HG02610 (cell line): ENCODE data around the gene ADCY3.
A peak's percentile ranks its signal among the peaks of the same experiment; 100 is the strongest.

ENCODE experiments used
- ATAC-seq: cut with Tn5 transposase; IDR thresholded peaks from one replicate; pipeline ENCODE4 v1.9.1; 2021; ENCODE audit warnings: mild to moderate bottlenecking, moderate library complexity; ENCODE audit not compliant: unreplicated experiment

The ADCY3 gene

DNA sequence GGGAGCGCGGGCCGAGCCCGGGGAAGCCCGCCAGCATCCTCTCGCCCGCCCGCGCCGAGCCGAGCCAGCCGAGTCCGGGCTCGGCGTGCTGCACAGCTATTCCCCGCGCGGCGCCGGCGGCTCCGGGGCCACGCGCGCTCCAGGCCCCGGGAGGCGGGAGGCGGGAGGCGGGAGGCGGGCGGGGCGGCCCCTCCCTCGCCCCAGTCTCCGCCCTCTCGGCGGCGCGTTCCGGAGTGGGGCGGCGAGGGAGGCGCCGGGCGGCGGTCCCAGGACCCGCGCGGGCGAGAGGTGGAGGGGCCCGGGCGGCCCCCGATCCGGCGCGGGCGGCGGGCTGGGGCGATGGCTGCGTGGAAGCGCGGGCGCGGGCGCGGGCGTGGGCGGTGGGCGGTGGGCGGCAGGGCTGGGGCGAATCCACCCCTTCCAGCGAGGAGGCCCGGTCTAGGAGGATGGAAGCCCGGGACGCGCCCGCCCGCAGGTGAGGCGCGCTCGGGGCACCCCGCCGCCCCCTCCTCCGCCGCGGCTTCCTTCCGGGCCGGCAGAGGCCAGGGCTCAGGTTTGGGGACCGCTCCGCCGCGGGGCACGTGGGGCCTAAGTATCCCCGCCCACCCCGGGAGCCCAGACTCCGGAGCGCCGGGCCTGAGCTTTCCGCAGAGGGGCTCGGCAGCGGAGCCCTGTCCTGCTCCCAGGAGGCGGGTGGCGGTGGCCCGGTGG lies at the start of gene ADCY3:
TSS of gene ADCY3 (minus strand) at position 140 of the 711 bp plus-strand sequence. CDS start 1,250 bp downstream, outside the sequence.
- peak; percentile 57 for ATAC-seq

DNA sequence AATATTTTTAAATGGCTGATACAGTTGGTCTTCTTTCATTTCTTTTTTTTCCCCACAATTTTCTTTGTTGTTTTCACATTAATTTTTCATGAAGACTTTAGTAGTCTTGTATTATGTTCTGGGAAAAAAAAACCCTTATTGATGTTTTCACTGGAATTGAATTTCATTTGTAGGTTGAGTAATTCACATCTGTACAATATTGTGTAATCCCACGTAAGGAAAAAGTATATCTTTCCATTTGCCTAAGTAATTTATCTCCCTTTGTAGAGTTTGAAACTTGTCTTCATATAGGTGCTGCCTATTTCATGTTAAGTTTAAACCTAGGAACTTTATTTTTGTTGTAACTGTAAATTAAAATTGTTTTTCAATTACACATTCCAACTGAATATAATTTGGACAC lies 49.7 kb upstream of the ADCY3 start:
- ATAC-seq = no peak

DNA sequence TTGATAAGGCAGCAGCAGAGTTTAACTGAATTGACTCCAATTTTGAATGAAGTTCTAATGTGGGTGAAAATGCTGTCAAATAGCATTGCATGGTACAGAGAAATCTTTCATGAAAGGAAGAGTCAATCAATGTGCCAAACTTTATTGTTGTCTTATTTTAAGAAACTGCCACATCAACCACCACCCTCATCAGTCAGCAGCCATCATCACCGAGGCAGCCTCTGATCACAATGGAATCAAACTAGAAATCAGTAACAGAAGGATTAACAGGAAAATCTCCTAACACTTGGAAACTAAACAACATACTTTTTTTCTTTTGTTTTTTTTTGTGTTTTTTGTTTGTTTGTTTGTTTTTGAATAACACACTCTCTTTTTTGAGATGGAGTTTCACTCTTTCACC lies 41.9 kb upstream of the ADCY3 start:
- no peak for ATAC-seq

- no peak for ATAC-seq
Observed at GRCh38 chr2:24959761-24960160, 39.7 kb upstream of the ADCY3 start.

DNA sequence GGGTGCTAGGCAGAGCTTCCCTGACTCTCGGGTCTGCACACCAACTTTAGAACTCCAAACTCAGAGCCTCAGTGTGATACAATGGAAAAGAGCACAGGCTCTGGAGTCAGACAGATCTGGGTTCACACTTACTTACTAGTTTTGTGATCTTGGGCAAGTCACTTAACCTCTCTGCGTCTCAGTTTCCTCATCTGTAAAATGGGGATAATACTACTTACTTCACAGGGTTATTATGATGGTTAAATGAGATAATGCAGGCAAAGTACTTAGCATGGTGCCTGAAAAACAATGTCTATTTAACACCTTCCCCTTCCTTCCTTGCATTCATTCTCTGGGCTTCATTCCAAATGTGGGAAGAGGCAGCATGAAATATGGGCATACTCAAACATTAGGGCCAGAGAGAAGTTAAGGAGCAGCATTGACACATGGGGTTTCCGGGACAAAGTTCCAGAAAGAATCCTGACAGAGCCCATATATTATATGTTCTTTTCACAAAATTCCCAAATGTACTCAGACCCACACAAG lies 38.4 kb upstream of the ADCY3 start:
- ATAC-seq = no peak

- ATAC-seq = no peak
Observed at GRCh38 chr2:24957976-24958375, 37.9 kb upstream of the ADCY3 start.

GRCh38 chr2:24957221-24957620 lies 37.2 kb upstream of the ADCY3 start:
- no peak for ATAC-seq

DNA sequence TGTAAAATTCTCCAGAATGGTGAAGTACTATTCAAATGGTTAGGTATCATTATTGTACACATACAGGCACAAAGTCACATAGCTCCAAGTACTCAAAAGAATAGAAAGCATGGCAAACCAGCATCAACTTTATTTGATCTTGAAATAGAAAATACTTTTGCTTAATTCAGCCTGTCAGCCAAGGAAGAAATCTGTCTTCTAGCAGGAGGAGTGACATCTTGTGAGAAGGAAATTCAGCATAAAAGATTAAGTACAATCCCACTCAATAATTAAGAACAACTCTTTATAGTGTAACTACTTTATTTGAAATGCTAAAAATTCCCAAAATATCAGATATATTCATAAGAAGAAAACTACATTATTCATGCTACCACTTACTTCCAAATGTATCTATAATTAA lies 35.9 kb upstream of the ADCY3 start:
- no peak for ATAC-seq

GRCh38 chr2:24955232-24955631 lies 35.2 kb upstream of the ADCY3 start:
- no peak for ATAC-seq

DNA sequence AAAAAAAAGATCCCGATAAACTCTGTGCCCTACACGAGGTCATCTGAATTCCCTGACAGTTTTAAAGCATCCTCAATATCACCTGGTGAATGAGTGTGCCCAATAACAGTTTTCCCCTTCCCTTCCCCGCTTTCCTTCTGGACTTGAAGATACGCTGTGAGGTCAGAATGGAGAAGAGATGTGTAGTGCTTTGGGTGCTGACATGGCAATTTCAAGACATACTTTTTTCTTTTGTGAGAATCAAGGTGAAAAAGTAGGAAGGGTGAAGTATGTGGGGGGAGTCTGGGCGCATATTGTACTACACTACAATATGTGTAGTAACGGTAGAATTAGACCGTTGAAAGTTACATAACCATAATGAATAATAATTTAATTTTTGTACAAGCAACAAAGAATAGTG lies 30.1 kb upstream of the ADCY3 start:
- ATAC-seq = no peak

DNA sequence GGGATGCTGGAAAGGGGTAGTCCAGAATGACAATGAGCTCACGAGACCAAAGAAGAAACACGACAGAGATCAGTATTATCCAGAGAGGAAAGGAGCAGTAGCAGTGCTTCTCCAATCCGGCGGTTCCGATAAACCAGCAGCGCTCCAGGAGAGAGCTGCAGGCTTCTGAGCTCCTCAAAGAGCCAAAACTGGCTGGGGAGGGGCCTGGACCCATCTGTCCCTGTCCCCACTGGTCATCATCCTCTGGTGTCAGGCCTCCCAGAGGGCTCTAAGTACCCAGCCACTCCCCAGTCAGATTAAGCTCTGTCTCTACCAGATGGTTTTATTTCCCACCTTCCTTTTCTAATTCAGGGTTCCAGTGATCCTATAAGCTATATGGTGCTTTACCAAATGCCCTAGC lies 28.5 kb upstream of the ADCY3 start:
- no peak for ATAC-seq

DNA sequence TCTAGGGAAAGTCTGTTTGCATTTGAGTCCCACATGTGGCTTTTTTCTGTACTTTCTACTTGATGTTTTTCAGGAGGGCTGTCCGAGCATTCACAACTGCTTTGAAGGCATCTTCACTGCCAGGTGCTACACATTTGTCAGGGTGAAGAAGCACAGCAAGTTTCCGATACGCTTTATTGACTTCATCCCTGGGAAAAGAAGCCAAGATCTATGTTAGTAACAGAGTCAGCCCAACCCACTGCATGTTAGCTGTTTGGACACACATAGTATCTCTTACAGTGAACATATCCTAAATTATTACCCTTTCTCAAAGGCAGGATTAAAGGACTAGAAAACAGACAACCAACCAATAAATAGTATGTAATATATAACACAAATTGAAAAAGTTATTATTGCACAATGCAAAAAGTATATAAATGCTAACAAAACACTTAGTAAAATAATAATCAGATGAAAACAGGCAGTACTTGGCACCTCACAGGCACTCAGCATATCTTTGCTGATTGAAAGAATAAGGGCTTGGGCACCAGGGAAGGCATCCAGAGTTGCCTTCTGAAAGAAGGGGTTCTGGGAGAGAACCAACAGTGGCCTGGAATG lies 27.6 kb upstream of the ADCY3 start:
- ATAC-seq = no peak

- ATAC-seq = no peak
Observed at GRCh38 chr2:24945907-24946306, 25.9 kb upstream of the ADCY3 start.

DNA sequence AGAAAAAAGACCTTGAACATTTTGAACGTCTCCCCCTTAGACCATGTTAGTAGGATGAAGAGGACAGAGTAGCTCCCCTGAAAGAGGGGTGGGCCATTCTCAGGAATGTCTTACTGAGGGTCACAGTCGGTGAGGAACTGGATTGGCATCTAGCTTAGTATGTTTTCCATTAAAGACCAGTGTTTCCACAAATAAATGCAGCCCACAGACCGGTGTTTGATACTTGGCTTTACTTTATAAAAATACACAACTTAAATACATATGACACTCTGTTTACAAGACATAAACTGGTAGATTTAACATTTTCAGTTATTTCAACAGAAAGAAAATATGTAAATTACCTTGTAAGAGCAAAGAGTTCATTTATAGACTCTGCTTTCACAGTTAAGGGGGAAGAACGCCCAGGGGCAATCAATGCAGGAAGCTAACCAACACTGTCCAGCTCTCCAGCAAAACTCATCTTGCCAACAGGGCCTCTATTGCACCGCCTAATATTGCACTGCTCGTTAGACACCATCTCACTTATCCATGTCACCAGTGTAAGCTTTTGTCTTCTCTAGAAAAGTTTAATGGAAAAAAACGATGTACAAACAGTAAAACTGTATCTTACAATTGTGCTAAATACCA lies 23.5 kb upstream of the ADCY3 start:
- ATAC-seq = no peak

GRCh38 chr2:24939353-24939752 lies 19.3 kb upstream of the ADCY3 start:
- ATAC-seq = no peak

DNA sequence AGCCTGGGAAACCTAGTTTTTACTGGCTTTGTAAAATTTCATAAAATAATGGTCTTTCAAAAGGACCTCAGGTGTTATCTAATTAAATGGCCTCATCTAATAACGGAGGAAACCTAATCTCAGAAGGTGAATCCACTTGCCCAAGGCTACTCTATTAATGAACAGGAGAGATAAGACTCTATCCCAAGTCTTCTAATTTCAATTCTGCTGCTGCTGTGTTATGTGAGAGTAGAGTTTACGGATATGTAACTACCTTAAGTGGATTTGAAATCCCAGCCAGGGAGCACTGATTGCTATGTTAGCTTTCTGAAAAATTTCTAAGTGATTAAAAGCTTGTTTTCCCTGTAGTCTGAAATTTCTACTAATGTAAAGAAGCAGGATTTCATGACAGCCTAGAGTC lies 17.2 kb upstream of the ADCY3 start:
- no peak for ATAC-seq

DNA sequence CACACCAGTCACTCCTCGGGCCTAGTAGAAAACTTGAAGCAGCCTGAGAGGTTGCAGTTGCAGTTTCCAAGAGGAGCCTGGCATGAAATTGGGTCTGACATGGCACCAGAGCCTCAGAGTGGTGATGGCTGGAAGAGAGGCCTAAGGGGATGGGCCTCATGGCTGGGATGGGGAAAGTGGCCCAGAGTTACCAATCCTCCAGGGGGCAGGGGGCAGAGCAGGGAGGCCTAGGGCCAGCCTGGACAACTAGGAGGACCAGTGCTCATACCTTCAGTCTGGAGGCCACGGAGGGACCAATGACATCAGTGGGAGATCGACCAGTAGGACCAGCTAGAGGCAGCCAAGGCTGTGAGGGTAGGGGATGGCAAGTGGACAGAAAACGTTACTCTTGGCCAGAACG lies 15.1 kb upstream of the ADCY3 start:
- no peak for ATAC-seq

GRCh38 chr2:24932715-24933114 lies 12.7 kb upstream of the ADCY3 start:
- no peak for ATAC-seq

DNA sequence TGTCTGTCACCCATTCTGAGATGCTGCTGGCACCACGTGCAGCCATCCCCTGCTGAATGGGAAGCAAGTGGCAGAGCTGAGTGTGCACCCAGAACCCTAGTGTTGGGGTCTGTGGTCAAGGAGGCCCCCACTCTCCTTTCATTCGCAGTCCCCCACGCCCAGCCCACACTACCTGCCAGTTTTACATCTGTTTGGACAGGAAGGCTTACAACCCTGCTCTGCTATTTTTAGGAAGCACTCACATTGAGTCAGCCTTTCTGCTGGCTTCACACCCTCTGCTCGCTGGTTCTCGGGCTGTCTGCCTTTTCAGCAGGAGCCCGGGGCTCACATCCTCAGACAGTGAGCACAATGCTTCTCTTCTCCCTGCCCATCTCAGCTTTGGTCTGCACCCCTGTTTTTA lies 10.7 kb upstream of the ADCY3 start:
- ATAC-seq = peak; percentile 71

DNA sequence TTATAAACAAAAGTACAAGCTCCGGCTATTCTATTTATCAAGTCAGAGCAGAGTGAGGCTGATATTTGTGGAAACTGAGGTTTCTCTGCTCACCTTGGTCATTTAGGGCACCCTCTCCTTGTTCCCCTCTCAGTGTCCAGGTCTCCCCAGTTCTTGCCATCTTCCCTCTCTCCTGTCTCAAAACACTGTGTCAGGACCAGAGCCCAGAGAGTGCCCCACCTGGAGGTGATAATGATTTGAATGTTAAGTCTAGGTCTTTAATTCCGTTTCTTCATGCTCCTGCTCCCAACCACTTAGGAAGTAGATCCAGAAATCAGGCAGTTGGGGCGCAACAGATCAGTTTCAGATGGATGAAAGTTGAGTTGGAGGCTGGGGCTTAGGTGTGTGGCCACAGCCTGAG lies 9.2 kb upstream of the ADCY3 start:
- ATAC-seq = no peak

- ATAC-seq = no peak
Observed at GRCh38 chr2:24928036-24928435, 8.0 kb upstream of the ADCY3 start.

DNA sequence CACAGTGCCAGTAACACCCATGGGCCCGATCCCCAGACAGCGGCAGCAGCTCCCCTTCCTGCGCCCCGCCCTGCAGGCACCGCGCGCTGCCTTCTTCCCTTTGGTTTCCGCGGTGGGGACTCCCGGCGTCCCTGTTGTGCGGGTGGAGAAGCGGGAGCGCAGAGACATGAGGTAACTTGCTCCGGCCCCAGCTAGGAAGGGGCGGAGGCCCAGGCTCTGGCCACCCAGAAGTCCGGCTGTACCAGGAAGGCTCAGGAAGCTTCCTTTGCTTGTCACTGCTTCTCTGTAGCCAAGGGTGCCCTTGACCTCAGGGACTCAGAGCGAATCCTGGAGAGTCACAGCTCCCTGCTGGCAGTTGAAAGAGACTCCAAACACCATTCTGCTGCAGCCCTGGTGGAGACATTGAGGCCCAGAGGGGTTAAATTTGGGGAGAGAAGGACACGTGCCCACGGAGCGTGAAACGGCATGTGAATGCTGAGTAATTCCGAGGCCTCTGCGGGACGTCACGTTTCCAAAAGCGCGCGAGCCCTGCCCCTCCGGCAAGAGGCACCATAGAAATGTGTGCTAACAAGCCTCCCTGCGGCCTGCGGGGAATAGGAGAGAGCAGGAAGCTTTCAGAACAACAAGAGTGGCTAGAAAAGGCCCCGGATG lies 6.7 kb upstream of the ADCY3 start:
- no peak for ATAC-seq
